GM12878 (cell line): Measurements from ENCODE around the gene SLF2. TPM values are rescaled to one million over a fixed set of nuclear protein-coding genes. Genes with fewer than 3 reads are reported as not detected.

Source experiments
- ATAC-seq: fragments of 200-7000 bp; cut with Tn5 transposase; 3 replicates; pipeline ENCODE4 v1.9.1; 2020; ENCODE audit warnings: mild to moderate bottlenecking, moderate library complexity
- BruUV-seq: library from RNA; stranded (reverse); fragments of 400-500 nt; replicated peaks from 2 replicates; lab custom pipeline; 2021; lab: Mats Ljungman, UMichigan
- CTCF ChIA-PET: fragments of 300-600 bp; sonication (Branson Sonifier 250); formaldehyde crosslinking; extraction: SDS; loops from one replicate; lab custom pipeline; 2021; ENCODE audit warnings: inconsistent platforms; lab: Yijun Ruan, JAX
- POLR2A ChIA-PET: fragments of 350-600 bp; formaldehyde crosslinking; extraction: SDS; loops from one replicate; lab custom pipeline; 2021; ENCODE audit warnings: inconsistent platforms; lab: Charles Lee
- RAD21 ChIA-PET: fragments of 300-600 bp; sonication (Branson Sonifier 250); formaldehyde crosslinking; loops from one replicate; lab custom pipeline; 2023; ENCODE audit warnings: antibody characterized with exemption; ENCODE audit not compliant: unreplicated experiment; lab: Charles Lee
- SMC1A ChIA-PET: fragments of 300-600 bp; sonication (Branson Sonifier 250); formaldehyde crosslinking; loops from one replicate; lab custom pipeline; 2023; ENCODE audit not compliant: unreplicated experiment, uncharacterized antibody; lab: Charles Lee
- DNase-seq: peaks from one replicate; pipeline ENCODE4 v3.0.0-alpha.2; 2011; ENCODE audit warnings: low read depth, low spot score
- FAIRE-seq: peaks from 3 replicates; lab custom pipeline; 2011; peaks lifted over from hg19 to GRCh38; lab: Jason Lieb, UNC
- H2AFZ ChIP-seq: 2 replicates; pipeline ENCODE4 v1.6.0; 2011; ENCODE audit warnings: low read depth, low read length, control low read depth; ENCODE audit not compliant: control insufficient read depth
- H3K27ac ChIP-seq: 2 replicates; pipeline ENCODE4 v1.5.1; 2011; ENCODE audit warnings: control low read depth; ENCODE audit not compliant: control insufficient read depth, insufficient read depth
- H3K27me3 ChIP-seq, 2 experiments: replicated peaks in 1 of 2; 2 replicates each; pipeline versions ENCODE4 v1.6.0 to v1.6.1; 2011; ENCODE audit warnings: low read length in 1 of 2; ENCODE audit not compliant: control insufficient read depth in 2 of 2, insufficient read depth in 2 of 2
- H3K36me3 ChIP-seq, 2 experiments: 2 replicates each; pipeline ENCODE4 v1.5.1; 2011; ENCODE audit warnings: low read length in 1 of 2; ENCODE audit not compliant: control insufficient read depth in 2 of 2, insufficient read depth in 2 of 2
- H3K4me1 ChIP-seq: 2 replicates; pipeline ENCODE4 v1.6.1; 2011; ENCODE audit warnings: mild to moderate bottlenecking, low read length, moderate library complexity, mixed read lengths; ENCODE audit not compliant: control insufficient read depth, insufficient read depth
- H3K4me2 ChIP-seq: 2 replicates; pipeline ENCODE4 v1.6.0; 2011; ENCODE audit warnings: control low read depth; ENCODE audit not compliant: control insufficient read depth, insufficient read depth
- H3K4me3 ChIP-seq: fragments of 200-600 bp; sonication (generic); 2 replicates; pipeline ENCODE4 v1.5.1; 2016
- H3K79me2 ChIP-seq: 2 replicates; pipeline ENCODE4 v1.6.0; 2011; ENCODE audit warnings: low read length; ENCODE audit not compliant: control insufficient read depth, insufficient read depth
- H3K9ac ChIP-seq: 2 replicates; pipeline ENCODE4 v1.8.0; 2011; ENCODE audit warnings: low read length, control low read depth, mixed read lengths; ENCODE audit not compliant: control insufficient read depth, insufficient read depth
- H3K9me3 ChIP-seq: replicated peaks from 3 replicates; pipeline ENCODE4 v1.5.1; 2011; ENCODE audit warnings: mild to moderate bottlenecking, low read length; ENCODE audit not compliant: control insufficient read depth, insufficient read depth
- H4K20me1 ChIP-seq: 2 replicates; pipeline ENCODE4 v1.6.0; 2011; ENCODE audit not compliant: control insufficient read depth, insufficient read depth
- ATF7 ChIP-seq: fragments of 450-650 bp; IDR thresholded peaks from 2 replicates; pipeline ENCODE4 v1.6.1; 2016; ENCODE audit warnings: low read depth, mild to moderate bottlenecking
- BCL11A ChIP-seq: IDR thresholded peaks from 2 replicates; pipeline ENCODE4 v1.6.1; 2011; ENCODE audit warnings: low read depth, low read length
- BHLHE40 ChIP-seq, 2 experiments: fragments of 450-650 bp in 1 of 2; IDR thresholded peaks; 2 replicates each; pipeline ENCODE4 v1.6.1; 2011 to 2017; ENCODE audit warnings: low read depth in 2 of 2, borderline replicate concordance in 1 of 2, improper control_type of control experiment in 1 of 2, low read length in 1 of 2, mild to moderate bottlenecking in 1 of 2
- IKZF1 ChIP-seq: fragments of 450-650 bp; conservative IDR thresholded peaks from 2 replicates; pipeline ENCODE4 v1.6.1; 2017; ENCODE audit warnings: antibody characterized with exemption, mild to moderate bottlenecking
- MEF2B ChIP-seq: fragments of 450-650 bp; IDR thresholded peaks from 2 replicates; pipeline ENCODE4 v1.6.1; 2018; ENCODE audit warnings: mild to moderate bottlenecking, moderate library complexity; ENCODE audit not compliant: partially characterized antibody, poor library complexity, severe bottlenecking
- NBN ChIP-seq: fragments of 450-650 bp; IDR thresholded peaks from 2 replicates; pipeline ENCODE4 v1.6.1; 2016
- POLR2AphosphoS2 ChIP-seq: IDR thresholded peaks from 2 replicates; pipeline ENCODE4 v1.6.1; 2011; ENCODE audit warnings: low read depth, mild to moderate bottlenecking, low read length, improper control_type of control experiment, moderate library complexity
- RAD51 ChIP-seq: fragments of 450-650 bp; IDR thresholded peaks from 2 replicates; pipeline ENCODE4 v1.6.1; 2016; ENCODE audit warnings: moderate library complexity, mild to moderate bottlenecking, inconsistent platforms
- ZNF24 ChIP-seq: fragments of 450-650 bp; IDR thresholded peaks from 2 replicates; pipeline ENCODE4 v1.6.1; 2017; ENCODE audit warnings: antibody characterized with exemption, mild to moderate bottlenecking
- WGBS: methylation state at CpG from one replicate; pipeline ENCODE4 v1.1.6; 2016; ENCODE audit warnings: low lambda C conversion rate; ENCODE audit not compliant: insufficient replicate concordance, insufficient coverage; ENCODE audit errors: missing lambda C conversion rate; 5-methylcytosine and 5-hydroxymethylcytosine counted together
- in situ Hi-C: fragments of 300-500 bp; cut with MboI; formaldehyde crosslinking; loops from 9 replicates; pipeline ENCODE4 v1.14.3; 2018; ENCODE audit warnings: mixed read lengths
- intact Hi-C: fragments of 100-400 bp; cut with micrococcal nuclease; formaldehyde crosslinking; loops from one replicate; pipeline ENCODE4 v1.14.2; 2022; ENCODE audit not compliant: unreplicated experiment
- polyA plus RNA-seq, 11 experiments: library from polyadenylated mRNA; depleted of rRNA in 4 of 11; unstranded in 6 of 11; stranded (reverse) in 5 of 11; fragments of >200 nt; fragmentation: Nextera tagmentation in 4 of 11; fragmentation: Illumina TruSeq in 1 of 11; extraction: Ambion mirVana in 4 of 11; extraction: Trizol in 1 of 11; gene quantifications; 1 replicate in 1 of 11; 2 replicates in 10 of 11; pipeline versions ENCODE4 v1.2.1 to v1.2.3, GENCODE V29; 2011 to 2016; ENCODE audit warnings: inconsistent platforms in 2 of 11, missing spikeins in 2 of 11, low read depth in 1 of 11
- total RNA-seq, 4 experiments: library from RNA; depleted of rRNA in 3 of 4; stranded (reverse); fragments of >200 nt in 3 of 4; fragmentation: Illumina TruSeq in 1 of 4; extraction: Trizol in 1 of 4; gene quantifications; 2 replicates each; pipeline versions ENCODE4 v1.2.1 to v1.2.3, GENCODE V29; 2013 to 2021
- TF ChIP-seq, protein P1 (sequence below): fragments of 450-650 bp; IDR thresholded peaks from 2 replicates; pipeline ENCODE4 v1.6.1; 2017; ENCODE audit warnings: low read depth, mild to moderate bottlenecking, moderate library complexity

SLF2 gene
- total and polyA plus RNA-seq, 10 of the 15 experiments (the other 5 are each of a cell fraction or from before 2014, with no cell fraction given): 3.0 to 25.2 (median 17.9) TPM

DNA sequence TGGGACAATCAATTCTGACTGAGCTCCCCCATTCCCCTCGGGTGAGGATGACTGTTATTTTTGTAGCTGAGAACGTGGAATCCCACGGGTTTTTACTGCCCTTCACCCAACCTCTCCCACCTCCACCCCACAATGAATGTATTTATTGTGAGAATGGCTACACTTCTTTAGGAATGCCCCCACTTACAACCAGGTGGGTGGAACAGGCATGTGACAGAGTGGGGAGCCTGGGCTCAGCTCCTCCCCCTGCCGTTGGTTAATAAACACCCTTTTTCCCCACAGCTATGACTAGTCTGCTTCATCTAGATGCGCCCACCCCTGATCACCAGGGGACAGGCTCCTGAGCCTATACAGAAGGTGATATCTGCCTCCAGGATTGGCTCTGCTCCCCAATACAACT lies 72.6 kb downstream of the SLF2 start:
- H3K9ac ChIP-seq: no peak overlapping the region
- no TSS peak for BruUV-seq

More for the DNA sequence above, 72.6 kb downstream of the SLF2 start:
- in situ Hi-C loops: no loop called here
- CTCF ChIA-PET: interaction anchor here (0.9 to 5.5 kb wide), 5 partner anchors 10 to 449 kb away, joined by 3 to 42 read pairs (median 4); partner anchors contain the start of gene HIF1AN
- WGBS: 41% methylated on average over 5 of the region's 5 CpGs
- RAD21 ChIA-PET: interaction anchor here (2.1 kb wide), 1 partner anchor 13 kb away, joined by 11 read pairs; no protein-coding TSS in a partner anchor
- peak; percentile 37 for TF ChIP-seq MEF2B
- TF ChIP-seq, protein P1, sequence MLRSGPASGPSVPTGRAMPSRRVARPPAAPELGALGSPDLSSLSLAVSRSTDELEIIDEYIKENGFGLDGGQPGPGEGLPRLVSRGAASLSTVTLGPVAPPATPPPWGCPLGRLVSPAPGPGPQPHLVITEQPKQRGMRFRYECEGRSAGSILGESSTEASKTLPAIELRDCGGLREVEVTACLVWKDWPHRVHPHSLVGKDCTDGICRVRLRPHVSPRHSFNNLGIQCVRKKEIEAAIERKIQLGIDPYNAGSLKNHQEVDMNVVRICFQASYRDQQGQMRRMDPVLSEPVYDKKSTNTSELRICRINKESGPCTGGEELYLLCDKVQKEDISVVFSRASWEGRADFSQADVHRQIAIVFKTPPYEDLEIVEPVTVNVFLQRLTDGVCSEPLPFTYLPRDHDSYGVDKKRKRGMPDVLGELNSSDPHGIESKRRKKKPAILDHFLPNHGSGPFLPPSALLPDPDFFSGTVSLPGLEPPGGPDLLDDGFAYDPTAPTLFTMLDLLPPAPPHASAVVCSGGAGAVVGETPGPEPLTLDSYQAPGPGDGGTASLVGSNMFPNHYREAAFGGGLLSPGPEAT: peak; percentile 55; the same call in 1 of the 2 replicates
- TF ChIP-seq POLR2AphosphoS2: 0 out of 2 replicates have a peak, but pooled peaks have one; percentile 27
- peak; percentile 32; the same call in 1 of the 2 replicates for TF ChIP-seq ATF7
- no peak for TF ChIP-seq ZNF24
- 0 out of 2 replicates have a peak, but pooled peaks have one; percentile 19 for TF ChIP-seq IKZF1
- peak; percentile 71 to 80 for TF ChIP-seq BHLHE40 (IDR thresholded peaks at IDR 0.05; ENCODE audit: borderline replicate concordance in 1 of 2, low read depth in 2 of 2, low read length in 1 of 2)
- 0 out of 2 replicates have a peak, but pooled peaks have one; percentile 55 for TF ChIP-seq NBN
- peak; percentile 81 for TF ChIP-seq RAD51
- no peak for TF ChIP-seq BCL11A
- Histone ChIP-seq H3K79me2 (peaks cover 34% of the 10 kb centered on the region), H2AFZ (no peak overlapping the region), H3K4me3 (no peak overlapping the region), H3K4me2 (no peak overlapping the region), H4K20me1 (no peaks in the 10 kb centered on the region), H3K27ac (no peak overlapping the region), H3K27me3 (no peaks in the 10 kb centered on the region), H3K36me3 (peaks cover 2 to 6% of the 10 kb centered on the region in 2 experiments; a peak in 2 of 4 replicates), H3K9me3 (no peaks in the 10 kb centered on the region), H3K4me1 (peaks cover 16% of the 10 kb centered on the region)
- peak; percentile 57 for ATAC-seq
- intact Hi-C loops: no loop called here
- SMC1A ChIA-PET: interaction anchor here (0.6 to 1.2 kb wide), 2 partner anchors 13 to 76 kb away, joined by 3 to 5 read pairs; no protein-coding TSS in a partner anchor
- DNase-seq: no peak
- POLR2A ChIA-PET: interaction anchor here (0.8 to 2.8 kb wide), 6 partner anchors 13 to 75 kb away, joined by 3 to 23 read pairs (median 3); partner anchors contain the start of genes LZTS2, SEMA4G and SLF2
- no peak for FAIRE-seq
